Karpas-422 (cell line): ENCODE measurements around the gene RASD2. TPM values are rescaled to one million over a fixed set of nuclear protein-coding genes. Genes with fewer than 3 reads are reported as not detected.

Experiments
- DNase-seq: peaks from one replicate; pipeline ENCODE4 v3.0.0-alpha.2; 2015
- H2AFZ ChIP-seq: fragments of 200-600 bp; sonication (generic); 2 replicates; pipeline ENCODE4 v1.6.1; 2014; ENCODE audit warnings: antibody characterized with exemption, low read length, mixed read lengths
- H3K27ac ChIP-seq: fragments of 200-600 bp; sonication (generic); 2 replicates; pipeline ENCODE4 v1.5.1; 2014; ENCODE audit warnings: mild to moderate bottlenecking, low read length, moderate library complexity
- H3K27me3 ChIP-seq: fragments of 200-600 bp; sonication (generic); 2 replicates; pipeline ENCODE4 v1.6.1; 2014; ENCODE audit warnings: low read length, mixed read lengths
- H3K36me3 ChIP-seq: fragments of 200-600 bp; sonication (generic); 2 replicates; pipeline ENCODE4 v1.6.1; 2014; ENCODE audit warnings: low read length, mixed read lengths; ENCODE audit not compliant: insufficient read depth
- H3K4me1 ChIP-seq: fragments of 200-600 bp; sonication (generic); 2 replicates; pipeline ENCODE4 v1.6.1; 2014; ENCODE audit warnings: mild to moderate bottlenecking, low read length, mixed read lengths
- H3K4me2 ChIP-seq: fragments of 200-600 bp; sonication (generic); 2 replicates; pipeline ENCODE4 v1.6.1; 2014; ENCODE audit warnings: low read length, low read depth, mild to moderate bottlenecking; ENCODE audit not compliant: poor library complexity, severe bottlenecking
- H3K4me3 ChIP-seq: fragments of 200-600 bp; sonication (generic); 2 replicates; pipeline ENCODE4 v1.5.1; 2014; ENCODE audit warnings: mild to moderate bottlenecking, antibody characterized with exemption, low read length, mixed read lengths
- H3K79me2 ChIP-seq: fragments of 200-600 bp; sonication (generic); 2 replicates; pipeline ENCODE4 v1.6.1; 2014; ENCODE audit warnings: mild to moderate bottlenecking, low read length, mixed read lengths
- H3K9ac ChIP-seq: fragments of 200-600 bp; sonication (generic); 2 replicates; pipeline ENCODE4 v1.6.0; 2014; ENCODE audit warnings: low read length
- H3K9me2 ChIP-seq: fragments of 200-600 bp; sonication (generic), shearing (Covaris generic); replicated peaks from 2 replicates; pipeline ENCODE4 v1.6.0; 2014; ENCODE audit warnings: mild to moderate bottlenecking, low read length, moderate library complexity; ENCODE audit not compliant: insufficient read depth
- H3K9me3 ChIP-seq: fragments of 300-700, 200-600 bp; sonication (generic); 2 replicates; pipeline ENCODE4 v1.6.1; 2014; ENCODE audit warnings: low read length, mixed read lengths
- H4K20me1 ChIP-seq: fragments of 200-600 bp; sonication (generic); 2 replicates; pipeline ENCODE4 v1.6.1; 2014; ENCODE audit warnings: mild to moderate bottlenecking, antibody characterized with exemption, low read length, low read depth; ENCODE audit not compliant: insufficient read depth
- total RNA-seq: library from RNA; depleted of rRNA; stranded (reverse); fragments of >200 nt; shearing (Covaris generic); gene quantifications from 2 replicates; pipeline ENCODE4 v1.2.3, GENCODE V29; 2014; ENCODE audit warnings: low replicate concordance

RASD2 gene
- total RNA-seq, 1 experiment from 2014 or later = not detected

GRCh38 chr22:35555483-35555890 lies 14.9 kb downstream of the RASD2 start:
- Histone ChIP-seq H3K9me3 (no peaks in the 10 kb centered on the region), H3K9ac (no peak overlapping the region), H4K20me1 (peaks cover 7% of the 10 kb centered on the region; the same call in 1 of the 2 replicates), H3K27me3 (no peaks in the 10 kb centered on the region), H3K4me3 (no peak overlapping the region), H2AFZ (no peak overlapping the region), H3K9me2 (no peaks in the 10 kb centered on the region), H3K4me2 (no peak overlapping the region), H3K4me1 (no peaks in the 10 kb centered on the region), H3K27ac (no peak overlapping the region), H3K79me2 (no peaks in the 10 kb centered on the region), H3K36me3 (no peaks in the 10 kb centered on the region)
- DNase-seq = no peak

GRCh38 chr22:35555946-35556547 lies 15.4 kb downstream of the RASD2 start:
- Histone ChIP-seq H3K4me1 (no peaks in the 10 kb centered on the region), H3K4me3 (no peak overlapping the region), H3K79me2 (no peaks in the 10 kb centered on the region), H3K9ac (no peak overlapping the region), H3K27ac (no peak overlapping the region), H3K4me2 (no peak overlapping the region), H4K20me1 (peaks cover 7% of the 10 kb centered on the region; the same call in 1 of the 2 replicates), H3K9me3 (no peaks in the 10 kb centered on the region), H3K9me2 (no peaks in the 10 kb centered on the region), H2AFZ (no peak overlapping the region), H3K27me3 (no peaks in the 10 kb centered on the region), H3K36me3 (no peaks in the 10 kb centered on the region)
- DNase-seq = no peak

GRCh38 chr22:35556666-35557065 lies 16.0 kb downstream of the RASD2 start:
- DNase-seq = no peak
- Histone ChIP-seq H3K4me3 (no peak overlapping the region), H3K9me2 (no peaks in the 10 kb centered on the region), H3K36me3 (no peaks in the 10 kb centered on the region), H3K4me1 (no peaks in the 10 kb centered on the region), H3K27ac (no peak overlapping the region), H3K27me3 (no peaks in the 10 kb centered on the region), H3K79me2 (no peaks in the 10 kb centered on the region), H4K20me1 (peaks cover 7% of the 10 kb centered on the region; the same call in 1 of the 2 replicates), H2AFZ (no peak overlapping the region), H3K9ac (no peak overlapping the region), H3K9me3 (no peaks in the 10 kb centered on the region), H3K4me2 (no peak overlapping the region)

- Histone ChIP-seq H3K4me3 (no peak overlapping the region), H3K4me1 (no peaks in the 10 kb centered on the region), H3K27me3 (no peaks in the 10 kb centered on the region), H3K36me3 (no peaks in the 10 kb centered on the region), H3K4me2 (no peak overlapping the region), H4K20me1 (peaks cover 7% of the 10 kb centered on the region; the same call in 1 of the 2 replicates), H2AFZ (no peak overlapping the region), H3K79me2 (no peaks in the 10 kb centered on the region), H3K9ac (no peak overlapping the region), H3K9me2 (no peaks in the 10 kb centered on the region), H3K9me3 (no peaks in the 10 kb centered on the region), H3K27ac (no peak overlapping the region)
- DNase-seq = no peak
Measured at GRCh38 chr22:35558031-35558430, 17.4 kb downstream of the RASD2 start.

- Histone ChIP-seq H4K20me1 (peaks cover 4% of the 10 kb centered on the region; the same call in 1 of the 2 replicates), H3K4me1 (no peaks in the 10 kb centered on the region), H3K4me3 (no peak overlapping the region), H3K36me3 (no peaks in the 10 kb centered on the region), H3K79me2 (no peaks in the 10 kb centered on the region), H2AFZ (no peak overlapping the region), H3K9me2 (no peaks in the 10 kb centered on the region), H3K27ac (no peak overlapping the region), H3K9ac (no peak overlapping the region), H3K4me2 (no peak overlapping the region), H3K27me3 (no peaks in the 10 kb centered on the region), H3K9me3 (no peaks in the 10 kb centered on the region)
- DNase-seq = no peak
Measured at GRCh38 chr22:35558719-35559118, 18.1 kb downstream of the RASD2 start.

GRCh38 chr22:35559354-35560005 lies 18.8 kb downstream of the RASD2 start:
- Histone ChIP-seq H3K36me3 (no peaks in the 10 kb centered on the region), H3K27ac (no peak overlapping the region), H3K79me2 (no peaks in the 10 kb centered on the region), H4K20me1 (no peaks in the 10 kb centered on the region), H3K9me2 (no peaks in the 10 kb centered on the region), H3K9me3 (no peaks in the 10 kb centered on the region), H3K4me2 (no peak overlapping the region), H3K4me1 (no peaks in the 10 kb centered on the region), H3K4me3 (no peak overlapping the region), H2AFZ (no peak overlapping the region), H3K27me3 (no peaks in the 10 kb centered on the region), H3K9ac (no peak overlapping the region)
- no peak for DNase-seq

GRCh38 chr22:35560366-35560765 lies 19.7 kb downstream of the RASD2 start:
- H3K4me3 ChIP-seq = no peak overlapping the region
- H3K36me3 ChIP-seq = no peaks in the 10 kb centered on the region
- H3K4me2 ChIP-seq = no peak overlapping the region
- no peaks in the 10 kb centered on the region for H3K79me2 ChIP-seq
- no peak for DNase-seq
- H4K20me1 ChIP-seq = no peaks in the 10 kb centered on the region
- H3K9me3 ChIP-seq = no peaks in the 10 kb centered on the region
- no peaks in the 10 kb centered on the region for H3K27me3 ChIP-seq
- no peaks in the 10 kb centered on the region for H3K9me2 ChIP-seq
- no peak overlapping the region for H2AFZ ChIP-seq
- no peak overlapping the region for H3K27ac ChIP-seq
- H3K9ac ChIP-seq = no peak overlapping the region
- H3K4me1 ChIP-seq = no peaks in the 10 kb centered on the region

GRCh38 chr22:35560824-35561223 lies 20.2 kb downstream of the RASD2 start:
- Histone ChIP-seq H2AFZ (no peak overlapping the region), H3K36me3 (no peaks in the 10 kb centered on the region), H3K4me2 (no peak overlapping the region), H3K4me1 (no peaks in the 10 kb centered on the region), H3K79me2 (no peaks in the 10 kb centered on the region), H3K9me2 (no peaks in the 10 kb centered on the region), H4K20me1 (no peaks in the 10 kb centered on the region), H3K27ac (no peak overlapping the region), H3K9me3 (no peaks in the 10 kb centered on the region), H3K27me3 (no peaks in the 10 kb centered on the region), H3K4me3 (no peak overlapping the region), H3K9ac (no peak overlapping the region)
- no peak for DNase-seq
